Colonic mucosa (tissue), 4 donors: Measurements from ENCODE around the gene SCML2. TPM values are rescaled to one million over a fixed set of nuclear protein-coding genes. Genes with fewer than 3 reads are reported as not detected.

Experiments
- DNase-seq: peaks from one replicate; pipeline ENCODE4 v3.0.0-alpha.2; 2020
- H3K27ac ChIP-seq: fragments of 200-600 bp; one replicate; pipeline ENCODE4 v1.8.0; 2021
- H3K27me3 ChIP-seq: fragments of 200-600 bp; one replicate; pipeline ENCODE4 v1.8.0; 2021
- H3K36me3 ChIP-seq: fragments of 200-600 bp; one replicate; pipeline ENCODE4 v1.8.0; 2021
- H3K4me1 ChIP-seq: fragments of 200-600 bp; one replicate; pipeline ENCODE4 v1.8.0; 2021; ENCODE audit warnings: mild to moderate bottlenecking
- H3K4me3 ChIP-seq: fragments of 200-600 bp; one replicate; pipeline ENCODE4 v1.8.0; 2021
- H3K9ac ChIP-seq, 2 donors: one replicate each; pipeline ENCODE4 v1.7.0; 2013; ENCODE audit warnings: control low read depth in 2 of 2, low read depth in 2 of 2, low read length in 2 of 2
- H3K9me3 ChIP-seq: fragments of 200-600 bp; one replicate; pipeline ENCODE4 v1.8.0; 2021
- intact Hi-C: fragments of 100-400 bp; cut with DNase I; formaldehyde crosslinking; loops from one replicate; pipeline ENCODE4 v1.14.1; 2022
- total RNA-seq, 2 donors: library from RNA; stranded (reverse); fragmentation: NEBNext Ultra II Directional in 1 of 2; extraction: Animal tissue kit (Norgen Biotek cat#: 25700) in 1 of 2; gene quantifications; one replicate each; pipeline ENCODE4 v1.2.1, GENCODE V29; 2021
- TF ChIP-seq, protein P1 (sequence below): fragments of 200-600 bp; IDR thresholded peaks from one replicate; pipeline ENCODE4 v1.8.0; 2022; ENCODE audit warnings: antibody characterized with exemption, mild to moderate bottlenecking
- donor health status: healthy.
- donor health status: DM: no; HTN: no; CAD: no.
- donor health status: DM: no; HTN: no; CAD: no.

SCML2 gene
- total RNA-seq, 2 donors from 2014 or later: 1.2 to 2.5 TPM

DNA sequence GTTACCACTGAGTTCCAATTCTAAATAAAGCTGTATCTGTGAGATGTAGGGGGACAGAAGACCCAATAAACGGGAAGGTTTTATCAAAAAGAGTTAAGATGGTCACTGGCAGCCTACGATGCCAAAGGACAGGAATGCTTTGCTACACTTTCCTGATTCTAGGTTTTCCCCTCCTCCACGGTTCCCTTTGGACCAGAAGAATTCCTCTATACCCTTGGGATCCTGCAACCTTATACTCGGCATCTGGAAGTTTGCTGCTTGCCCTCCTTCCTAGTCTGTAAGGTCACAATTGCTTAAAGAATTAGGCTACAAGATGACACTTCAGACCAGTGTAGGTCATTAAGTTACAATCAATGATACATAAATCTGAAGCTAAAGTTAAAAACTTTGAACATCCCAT lies 64.3 kb downstream of the SCML2 start:
- no peaks in the 10 kb centered on the region for H3K27me3 ChIP-seq
- no peaks in the 10 kb centered on the region for H3K4me1 ChIP-seq
- H3K9me3 ChIP-seq: no peaks in the 10 kb centered on the region
- TF ChIP-seq, protein P1, sequence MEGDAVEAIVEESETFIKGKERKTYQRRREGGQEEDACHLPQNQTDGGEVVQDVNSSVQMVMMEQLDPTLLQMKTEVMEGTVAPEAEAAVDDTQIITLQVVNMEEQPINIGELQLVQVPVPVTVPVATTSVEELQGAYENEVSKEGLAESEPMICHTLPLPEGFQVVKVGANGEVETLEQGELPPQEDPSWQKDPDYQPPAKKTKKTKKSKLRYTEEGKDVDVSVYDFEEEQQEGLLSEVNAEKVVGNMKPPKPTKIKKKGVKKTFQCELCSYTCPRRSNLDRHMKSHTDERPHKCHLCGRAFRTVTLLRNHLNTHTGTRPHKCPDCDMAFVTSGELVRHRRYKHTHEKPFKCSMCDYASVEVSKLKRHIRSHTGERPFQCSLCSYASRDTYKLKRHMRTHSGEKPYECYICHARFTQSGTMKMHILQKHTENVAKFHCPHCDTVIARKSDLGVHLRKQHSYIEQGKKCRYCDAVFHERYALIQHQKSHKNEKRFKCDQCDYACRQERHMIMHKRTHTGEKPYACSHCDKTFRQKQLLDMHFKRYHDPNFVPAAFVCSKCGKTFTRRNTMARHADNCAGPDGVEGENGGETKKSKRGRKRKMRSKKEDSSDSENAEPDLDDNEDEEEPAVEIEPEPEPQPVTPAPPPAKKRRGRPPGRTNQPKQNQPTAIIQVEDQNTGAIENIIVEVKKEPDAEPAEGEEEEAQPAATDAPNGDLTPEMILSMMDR: no peak
- no peaks in the 10 kb centered on the region for H3K36me3 ChIP-seq
- no peak overlapping the region for H3K27ac ChIP-seq
- intact Hi-C loops: no loop called here
- no peak overlapping the region for H3K9ac ChIP-seq
- DNase-seq: no peak
- no peak overlapping the region for H3K4me3 ChIP-seq

DNA sequence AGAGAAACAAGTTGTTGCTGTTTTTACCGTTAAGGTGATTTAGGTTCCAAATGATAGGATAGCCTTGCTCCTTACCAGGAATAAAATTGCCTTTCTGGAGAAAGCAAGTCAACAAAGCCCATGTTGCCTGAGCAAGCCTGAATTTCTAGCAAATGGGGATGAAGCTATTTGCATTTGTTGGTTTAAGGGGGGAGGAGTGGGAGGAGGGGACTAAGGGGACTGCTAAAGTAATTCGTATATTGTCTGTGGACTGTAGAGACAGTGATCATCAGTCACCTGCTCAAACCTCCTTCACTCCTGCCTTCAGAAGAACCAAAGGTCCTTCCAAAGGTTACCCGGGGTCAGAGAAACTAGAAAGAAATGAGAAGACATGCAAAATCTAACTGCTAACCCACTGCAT lies 65.8 kb downstream of the SCML2 start:
- no peaks in the 10 kb centered on the region for H3K36me3 ChIP-seq
- intact Hi-C loops: no loop called here
- no peak overlapping the region for H3K27ac ChIP-seq
- H3K9me3 ChIP-seq: no peaks in the 10 kb centered on the region
- no peak overlapping the region for H3K9ac ChIP-seq
- no peak overlapping the region for H3K4me3 ChIP-seq
- H3K4me1 ChIP-seq: no peaks in the 10 kb centered on the region
- TF ChIP-seq, protein P1: no peak
- no peak for DNase-seq
- H3K27me3 ChIP-seq: no peaks in the 10 kb centered on the region

DNA sequence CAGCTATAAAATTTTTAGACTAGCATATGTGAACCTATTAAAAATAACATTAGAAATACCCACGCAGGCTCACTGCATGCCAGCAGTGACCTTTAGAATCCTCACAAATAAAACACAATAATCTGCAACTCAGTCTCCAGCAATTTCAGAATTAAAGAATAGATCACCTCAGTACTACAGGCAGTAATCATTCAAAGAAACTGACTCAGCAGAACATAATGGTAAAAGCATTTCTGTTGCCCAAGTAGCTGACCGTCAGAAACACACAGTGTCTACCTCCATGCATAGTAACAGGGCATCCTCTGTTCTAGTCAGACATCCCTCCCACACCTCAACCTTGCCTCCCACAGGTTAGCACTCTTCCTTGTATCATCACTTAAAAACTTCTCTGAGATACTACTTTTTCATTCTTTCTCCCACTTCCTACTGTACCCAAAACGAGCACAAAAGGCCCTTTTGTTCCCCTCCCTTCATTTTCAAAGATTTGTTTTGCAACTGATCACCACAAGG lies 68.1 kb downstream of the SCML2 start:
- Histone ChIP-seq H3K9ac (no peak overlapping the region), H3K9me3 (no peaks in the 10 kb centered on the region), H3K27me3 (no peaks in the 10 kb centered on the region), H3K36me3 (no peaks in the 10 kb centered on the region), H3K4me1 (no peaks in the 10 kb centered on the region), H3K27ac (no peak overlapping the region), H3K4me3 (no peak overlapping the region)
- intact Hi-C loops: no loop called here
- DNase-seq: no peak
- TF ChIP-seq, protein P1: no peak

DNA sequence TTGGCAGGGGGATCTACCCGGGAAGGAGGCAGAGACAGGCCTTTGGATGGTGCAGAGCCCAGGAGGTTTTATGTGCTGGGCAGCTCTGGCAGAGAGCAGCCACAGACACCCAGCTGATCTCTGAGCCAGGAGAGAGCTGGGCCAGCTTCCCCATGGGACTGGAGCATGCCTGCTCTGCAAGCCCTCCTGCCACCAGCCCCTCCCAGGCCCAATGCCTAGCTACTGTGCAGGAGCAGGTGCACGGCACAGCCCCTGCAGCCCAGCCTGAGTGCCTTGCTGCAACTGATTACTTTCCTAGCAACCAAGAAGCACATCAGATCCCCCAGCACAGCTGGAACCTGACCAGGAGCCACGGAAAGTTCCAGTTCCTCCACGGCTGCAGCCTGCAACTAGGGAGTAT lies 76.0 kb downstream of the SCML2 start:
- H3K9me3 ChIP-seq: no peaks in the 10 kb centered on the region
- H3K4me3 ChIP-seq: no peak overlapping the region
- no peaks in the 10 kb centered on the region for H3K27me3 ChIP-seq
- TF ChIP-seq, protein P1: no peak
- intact Hi-C loops: no loop called here
- no peak for DNase-seq
- H3K36me3 ChIP-seq: no peaks in the 10 kb centered on the region
- H3K9ac ChIP-seq: no peak overlapping the region
- H3K27ac ChIP-seq: no peak overlapping the region
- no peaks in the 10 kb centered on the region for H3K4me1 ChIP-seq

DNA sequence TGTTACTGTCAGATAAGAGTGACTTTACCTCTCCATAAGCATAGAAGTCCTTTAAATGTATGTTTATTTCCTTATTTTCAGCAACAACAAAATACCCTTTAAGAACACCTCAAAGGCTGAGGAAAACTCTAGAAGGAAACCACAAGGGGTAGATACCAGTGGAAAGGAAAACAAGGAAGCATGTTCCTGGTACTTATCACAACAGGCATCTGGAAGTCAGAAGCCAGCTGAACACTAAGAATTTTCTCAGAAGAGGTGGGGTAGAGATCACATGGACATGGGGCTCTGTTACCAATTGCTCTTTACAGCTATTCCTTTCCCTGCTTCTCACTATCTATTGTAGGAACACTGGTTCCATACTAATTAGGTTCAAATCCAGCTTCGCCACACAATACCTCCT lies 82.3 kb downstream of the SCML2 start:
- Histone ChIP-seq H3K36me3 (no peaks in the 10 kb centered on the region), H3K27ac (no peak overlapping the region), H3K9ac (no peak overlapping the region), H3K27me3 (no peaks in the 10 kb centered on the region), H3K4me1 (no peaks in the 10 kb centered on the region), H3K4me3 (no peak overlapping the region), H3K9me3 (no peaks in the 10 kb centered on the region)
- TF ChIP-seq, protein P1: no peak
- DNase-seq: no peak
- intact Hi-C loops: no loop called here

DNA sequence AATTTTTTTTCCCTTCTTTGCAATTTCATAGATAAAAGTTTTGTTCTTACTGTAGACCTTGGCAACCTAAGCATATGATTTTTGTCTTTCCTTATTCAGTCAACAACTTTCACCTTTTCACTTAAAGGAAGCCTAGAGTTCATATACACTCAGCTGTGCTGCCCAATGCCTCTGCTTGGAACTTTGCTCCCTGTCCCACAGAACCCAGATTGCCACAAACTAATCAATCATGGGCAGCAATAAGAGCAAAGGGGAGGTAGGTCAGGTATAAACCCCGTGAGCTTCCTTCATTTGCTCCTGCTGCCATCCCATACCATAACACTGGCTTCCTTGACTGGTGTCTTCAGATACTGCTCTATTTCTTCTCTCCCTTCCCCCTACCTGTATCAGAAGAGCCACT lies 82.8 kb downstream of the SCML2 start:
- no peaks in the 10 kb centered on the region for H3K36me3 ChIP-seq
- H3K4me3 ChIP-seq: no peak overlapping the region
- TF ChIP-seq, protein P1: no peak
- H3K9ac ChIP-seq: no peak overlapping the region
- intact Hi-C loops: no loop called here
- no peaks in the 10 kb centered on the region for H3K27me3 ChIP-seq
- no peaks in the 10 kb centered on the region for H3K4me1 ChIP-seq
- H3K27ac ChIP-seq: no peak overlapping the region
- no peaks in the 10 kb centered on the region for H3K9me3 ChIP-seq
- no peak for DNase-seq
